Activated CD4-positive, alpha-beta memory T cell treated with anti-CD3 and anti-CD28 coated beads for 36 hours (primary cell): Measurements from ENCODE around the gene RIT2. TPM values are rescaled to one million over a fixed set of nuclear protein-coding genes. Genes with fewer than 3 reads are reported as not detected.

ENCODE experiments used
- CTCF ChIA-PET: fragments of 350-600 bp; sonication (Branson Sonifier 250); formaldehyde crosslinking; loops from one replicate; lab custom pipeline; 2021; ENCODE audit warnings: antibody characterized with exemption, inconsistent platforms; lab: Charles Lee
- POLR2A ChIA-PET: fragments of 350-600 bp; sonication (Branson Sonifier 250); formaldehyde crosslinking; loops from one replicate; lab custom pipeline; 2021; ENCODE audit warnings: antibody characterized with exemption; lab: Charles Lee
- DNase-seq: peaks from one replicate; pipeline ENCODE4 v3.0.0-alpha.2; 2020
- H3K27ac Mint-ChIP-seq: one replicate; pipeline ENCODE4 v1.8.0; 2021; ENCODE audit warnings: mixed read lengths
- H3K27me3 Mint-ChIP-seq: one replicate; pipeline ENCODE4 v1.8.0; 2021; ENCODE audit warnings: mixed read lengths
- H3K36me3 Mint-ChIP-seq: one replicate; pipeline ENCODE4 v1.8.0; 2021; ENCODE audit warnings: mixed read lengths
- H3K4me1 Mint-ChIP-seq: one replicate; pipeline ENCODE4 v1.8.0; 2021; ENCODE audit warnings: low read depth, mixed read lengths
- H3K4me3 Mint-ChIP-seq: one replicate; pipeline ENCODE4 v1.8.0; 2021; ENCODE audit warnings: mild to moderate bottlenecking, mixed read lengths
- H3K9me3 Mint-ChIP-seq: one replicate; pipeline ENCODE4 v1.8.0; 2021; ENCODE audit warnings: mixed read lengths
- intact Hi-C: fragments of 100-400 bp; cut with micrococcal nuclease; formaldehyde crosslinking; loops from one replicate; pipeline ENCODE4 v1.15.1; 2023
- total RNA-seq, 2 experiments: library from RNA; stranded (reverse); gene quantifications; one replicate each; pipeline ENCODE4 v1.2.3, GENCODE V29; 2021

RIT2 gene
- total RNA-seq, 2 experiments from 2014 or later = not detected

- H3K9me3 Mint-ChIP-seq = peaks cover 15% of the 10 kb centered on the region
- H3K4me1 Mint-ChIP-seq = no peaks in the 10 kb centered on the region
- no peak for DNase-seq
- intact Hi-C loops = no loop called here
- H3K27me3 Mint-ChIP-seq = no peaks in the 10 kb centered on the region
- POLR2A ChIA-PET = no interaction called here
- H3K36me3 Mint-ChIP-seq = no peaks in the 10 kb centered on the region
- no peak overlapping the region for H3K27ac Mint-ChIP-seq
- CTCF ChIA-PET = no interaction called here
- no peak overlapping the region for H3K4me3 Mint-ChIP-seq
Measured at GRCh38 chr18:43129946-43130524, 14.6 kb upstream of the RIT2 start.

- H3K27ac Mint-ChIP-seq = no peak overlapping the region
- ChIA-PET CTCF (no interaction called here), POLR2A (no interaction called here)
- H3K4me3 Mint-ChIP-seq = no peak overlapping the region
- no peaks in the 10 kb centered on the region for H3K27me3 Mint-ChIP-seq
- peaks cover 7% of the 10 kb centered on the region for H3K9me3 Mint-ChIP-seq
- intact Hi-C loops = no loop called here
- DNase-seq = no peak
- no peaks in the 10 kb centered on the region for H3K4me1 Mint-ChIP-seq
- H3K36me3 Mint-ChIP-seq = no peaks in the 10 kb centered on the region
Measured at GRCh38 chr18:43125471-43125870, 10.0 kb upstream of the RIT2 start.

- ChIA-PET POLR2A (no interaction called here), CTCF (no interaction called here)
- no peaks in the 10 kb centered on the region for H3K36me3 Mint-ChIP-seq
- no peaks in the 10 kb centered on the region for H3K4me1 Mint-ChIP-seq
- no peaks in the 10 kb centered on the region for H3K27me3 Mint-ChIP-seq
- no peak overlapping the region for H3K4me3 Mint-ChIP-seq
- intact Hi-C loops = no loop called here
- H3K9me3 Mint-ChIP-seq = peaks cover 10% of the 10 kb centered on the region
- H3K27ac Mint-ChIP-seq = no peak overlapping the region
- DNase-seq = no peak
Measured at GRCh38 chr18:43122955-43123354, 7.5 kb upstream of the RIT2 start.

- H3K9me3 Mint-ChIP-seq = peaks cover 3% of the 10 kb centered on the region
- no peak overlapping the region for H3K4me3 Mint-ChIP-seq
- no peaks in the 10 kb centered on the region for H3K36me3 Mint-ChIP-seq
- no peaks in the 10 kb centered on the region for H3K4me1 Mint-ChIP-seq
- intact Hi-C loops = no loop called here
- H3K27me3 Mint-ChIP-seq = no peaks in the 10 kb centered on the region
- CTCF ChIA-PET = no interaction called here
- no peak for DNase-seq
- POLR2A ChIA-PET = no interaction called here
- no peak overlapping the region for H3K27ac Mint-ChIP-seq
Measured at GRCh38 chr18:43116699-43117294, 1.3 kb upstream of the RIT2 start.

GRCh38 chr18:43113220-43113895 lies 2.1 kb downstream of the RIT2 start:
- Mint-ChIP-seq H3K4me1 (no peaks in the 10 kb centered on the region), H3K9me3 (peaks cover under 1% of the 10 kb centered on the region), H3K27ac (no peak overlapping the region), H3K4me3 (no peak overlapping the region), H3K27me3 (no peaks in the 10 kb centered on the region), H3K36me3 (no peaks in the 10 kb centered on the region)
- CTCF ChIA-PET = no interaction called here
- POLR2A ChIA-PET = no interaction called here
- no peak for DNase-seq
- intact Hi-C loops = no loop called here

- intact Hi-C loops = no loop called here
- Mint-ChIP-seq H3K4me1 (no peaks in the 10 kb centered on the region), H3K36me3 (no peaks in the 10 kb centered on the region), H3K27me3 (no peaks in the 10 kb centered on the region), H3K4me3 (no peak overlapping the region), H3K9me3 (peaks cover 9% of the 10 kb centered on the region), H3K27ac (no peak overlapping the region)
- DNase-seq = no peak
- CTCF ChIA-PET = no interaction called here
- POLR2A ChIA-PET = no interaction called here
Measured at GRCh38 chr18:43108882-43109281, 6.6 kb downstream of the RIT2 start.

GRCh38 chr18:43108469-43108868 lies 7.0 kb downstream of the RIT2 start:
- Mint-ChIP-seq H3K4me3 (no peak overlapping the region), H3K4me1 (no peaks in the 10 kb centered on the region), H3K27me3 (no peaks in the 10 kb centered on the region), H3K36me3 (no peaks in the 10 kb centered on the region), H3K27ac (no peak overlapping the region), H3K9me3 (peaks cover 9% of the 10 kb centered on the region)
- no peak for DNase-seq
- CTCF ChIA-PET = no interaction called here
- intact Hi-C loops = no loop called here
- POLR2A ChIA-PET = no interaction called here

- DNase-seq = no peak
- no peaks in the 10 kb centered on the region for H3K4me1 Mint-ChIP-seq
- H3K4me3 Mint-ChIP-seq = no peak overlapping the region
- peaks cover 9% of the 10 kb centered on the region for H3K9me3 Mint-ChIP-seq
- intact Hi-C loops = no loop called here
- no peaks in the 10 kb centered on the region for H3K36me3 Mint-ChIP-seq
- no peak overlapping the region for H3K27ac Mint-ChIP-seq
- no peaks in the 10 kb centered on the region for H3K27me3 Mint-ChIP-seq
- CTCF ChIA-PET = no interaction called here
- POLR2A ChIA-PET = no interaction called here
Measured at GRCh38 chr18:43093646-43094045, 21.8 kb downstream of the RIT2 start.

- POLR2A ChIA-PET = no interaction called here
Measured at GRCh38 chr18:43092539-43092938, 22.9 kb downstream of the RIT2 start.

GRCh38 chr18:43081396-43081795 lies 34.1 kb downstream of the RIT2 start:
- ChIA-PET CTCF (no interaction called here), POLR2A (no interaction called here)
- Mint-ChIP-seq H3K9me3 (peaks cover 25% of the 10 kb centered on the region), H3K27me3 (no peaks in the 10 kb centered on the region), H3K4me1 (no peaks in the 10 kb centered on the region), H3K27ac (no peak overlapping the region), H3K36me3 (no peaks in the 10 kb centered on the region), H3K4me3 (no peak overlapping the region)
- DNase-seq = no peak
- intact Hi-C loops = no loop called here

More at GRCh38 chr18:43092539-43092938, 22.9 kb downstream of the RIT2 start:
- H3K9me3 Mint-ChIP-seq = peaks cover 10% of the 10 kb centered on the region
- CTCF ChIA-PET = no interaction called here
- no peak overlapping the region for H3K4me3 Mint-ChIP-seq
- H3K27ac Mint-ChIP-seq = no peak overlapping the region
- DNase-seq = no peak
- H3K27me3 Mint-ChIP-seq = no peaks in the 10 kb centered on the region
- H3K36me3 Mint-ChIP-seq = no peaks in the 10 kb centered on the region
- intact Hi-C loops = no loop called here
- H3K4me1 Mint-ChIP-seq = no peaks in the 10 kb centered on the region

GRCh38 chr18:43080671-43081070 lies 34.8 kb downstream of the RIT2 start:
- intact Hi-C loops = no loop called here
- no peak overlapping the region for H3K27ac Mint-ChIP-seq
- no peak for DNase-seq
- no peaks in the 10 kb centered on the region for H3K4me1 Mint-ChIP-seq
- ChIA-PET CTCF (no interaction called here), POLR2A (no interaction called here)
- H3K4me3 Mint-ChIP-seq = no peak overlapping the region
- H3K9me3 Mint-ChIP-seq = peaks cover 25% of the 10 kb centered on the region
- H3K36me3 Mint-ChIP-seq = no peaks in the 10 kb centered on the region
- H3K27me3 Mint-ChIP-seq = no peaks in the 10 kb centered on the region

- H3K4me3 Mint-ChIP-seq = no peak overlapping the region
- peaks cover 23% of the 10 kb centered on the region for H3K9me3 Mint-ChIP-seq
- H3K27me3 Mint-ChIP-seq = no peaks in the 10 kb centered on the region
- no peaks in the 10 kb centered on the region for H3K36me3 Mint-ChIP-seq
- no peak overlapping the region for H3K27ac Mint-ChIP-seq
- no peak for DNase-seq
- ChIA-PET POLR2A (no interaction called here), CTCF (no interaction called here)
- H3K4me1 Mint-ChIP-seq = no peaks in the 10 kb centered on the region
- intact Hi-C loops = no loop called here
Measured at GRCh38 chr18:43079422-43079821, 36.1 kb downstream of the RIT2 start.
